Tibial nerve (tissue), 4 donors: ENCODE data around the gene MAP7D1.

Experiments used
- CTCF ChIP-seq, 5 experiments: fragments of 200-600 bp in 3 of 5; fragments of 450-650 bp in 2 of 5; sonication (generic) in 3 of 5; IDR thresholded peaks; one replicate each; pipeline ENCODE4 v1.5.1; 2016 to 2019; ENCODE audit warnings: antibody characterized with exemption in 5 of 5, mild to moderate bottlenecking in 3 of 5, moderate library complexity in 2 of 5
- EP300 ChIP-seq, 2 donors: sonication (generic); formaldehyde crosslinking; IDR thresholded peaks; one replicate each; pipeline ENCODE4 v1.6.1; 2017; ENCODE audit warnings: antibody characterized with exemption in 2 of 2, mild to moderate bottlenecking in 1 of 2
- POLR2A ChIP-seq, 2 donors: fragments of 450-650 bp; IDR thresholded peaks; one replicate each; pipeline ENCODE4 v1.6.1; 2017; ENCODE audit warnings: antibody characterized with exemption in 2 of 2, mild to moderate bottlenecking in 2 of 2, moderate library complexity in 2 of 2

GRCh38 chr1:36177589-36178431, 21.9 kb downstream of the MAP7D1 start:
- TF ChIP-seq CTCF (IDR thresholded peaks at IDR 0.05) (no peak), POLR2A (IDR thresholded peaks at IDR 0.05) (no peak), EP300 (IDR thresholded peaks at IDR 0.05) (no peak)
